Astrocyte (in vitro differentiated cells and primary cell): ENCODE results near the gene CA6.
"Not testable (repeated sequence)": the region's sequence is repeated elsewhere in the genome, so short reads cannot be mapped to it uniquely, and the experiment has no call there.

Experiments
- CTCF ChIP-seq: IDR thresholded peaks from 2 replicates; pipeline ENCODE4 v1.5.1; 2011; ENCODE audit warnings: low read depth, mild to moderate bottlenecking, inconsistent platforms, low read length, moderate library complexity; ENCODE audit not compliant: insufficient read depth
- EZH2 ChIP-seq: IDR thresholded peaks from 2 replicates; pipeline ENCODE4 v1.6.1; 2012; ENCODE audit warnings: mild to moderate bottlenecking, low read length, inconsistent platforms; ENCODE audit not compliant: insufficient read depth

GRCh38 chr1:9002215-9002560 lies 56.5 kb downstream of the CA6 start:
- TF ChIP-seq CTCF, EZH2: not testable (repeated sequence)
